Transverse colon (tissue), 4 donors: ENCODE results near the gene MAPKAPK2. TPM values are rescaled to one million over a fixed set of nuclear protein-coding genes. Genes with fewer than 3 reads are reported as not detected.
"Not testable (repeated sequence)": the region's sequence is repeated elsewhere in the genome, so short reads cannot be mapped to it uniquely, and the experiment has no call there.

Source experiments
- DNase-seq: peaks from one replicate; pipeline ENCODE4 v3.0.0-alpha.2; 2019
- H3K27ac ChIP-seq, 4 donors: fragments of 200-600 bp; sonication (generic); 2 replicates each; pipeline ENCODE4 v1.5.1; 2016 to 2018; ENCODE audit warnings: inconsistent platforms in 4 of 4
- H3K27me3 ChIP-seq: fragments of 200-600 bp; sonication (generic); 2 replicates; pipeline ENCODE4 v1.5.1; 2017; ENCODE audit warnings: inconsistent platforms
- H3K36me3 ChIP-seq, 4 donors: fragments of 200-600 bp; sonication (generic); 2 replicates each; pipeline ENCODE4 v1.5.1; 2017 to 2019; ENCODE audit warnings: inconsistent platforms in 4 of 4
- H3K4me1 ChIP-seq, 4 donors: fragments of 200-600 bp; sonication (generic); 2 replicates each; pipeline ENCODE4 v1.5.1; 2017 to 2020; ENCODE audit warnings: inconsistent platforms in 4 of 4
- H3K4me3 ChIP-seq, 4 donors: fragments of 200-600 bp; sonication (generic); 1 replicate in 1 of 4; 2 replicates in 3 of 4; pipeline versions ENCODE4 v1.5.1 to v1.6.1; 2017 to 2019; ENCODE audit warnings: inconsistent platforms in 4 of 4
- H3K9me3 ChIP-seq, 2 donors: fragments of 200-600 bp; sonication (generic); 2 replicates each; pipeline ENCODE4 v1.5.1; 2017 to 2019; ENCODE audit warnings: inconsistent platforms in 2 of 2
- CTCF ChIP-seq, 5 experiments: fragments of 200-600 bp in 3 of 5; fragments of 450-650 bp in 2 of 5; sonication (generic) in 3 of 5; IDR thresholded peaks; 1 replicate in 2 of 5; 2 replicates in 3 of 5; pipeline ENCODE4 v1.5.1; 2016 to 2017; ENCODE audit warnings: antibody characterized with exemption in 5 of 5, inconsistent platforms in 3 of 5, mild to moderate bottlenecking in 2 of 5, moderate library complexity in 1 of 5
- EP300 ChIP-seq: sonication (generic); formaldehyde crosslinking; IDR thresholded peaks from one replicate; pipeline ENCODE4 v1.6.1; 2017; ENCODE audit warnings: antibody characterized with exemption, low read depth
- POLR2A ChIP-seq: fragments of 450-650 bp; IDR thresholded peaks from one replicate; pipeline ENCODE4 v1.6.1; 2016; ENCODE audit warnings: antibody characterized with exemption, mild to moderate bottlenecking, moderate library complexity
- POLR2AphosphoS5 ChIP-seq, 3 donors: sonication (generic); formaldehyde crosslinking; IDR thresholded peaks; one replicate each; pipeline ENCODE4 v1.6.1; 2016; ENCODE audit warnings: antibody characterized with exemption in 3 of 3
- WGBS, 2 donors: methylation state at CpG; one replicate each; pipeline ENCODE4 v1.1.5; 2018; ENCODE audit warnings: low coverage in 1 of 2; 5-methylcytosine and 5-hydroxymethylcytosine counted together
- in situ Hi-C, 4 donors: fragments of 200-750 bp; cut with MboI; loops; one replicate each; pipeline versions ENCODE4 v1.15.0 to v1.15.1; 2017; ENCODE audit warnings: low sequenced_read_pairs in 3 of 4, low pct_ligation_motif_present in 1 of 4, low pct_unique_long_range_greater_than_20kb in 1 of 4
- intact Hi-C: fragments of 100-400 bp; cut with DNase I; formaldehyde crosslinking; loops from one replicate; pipeline ENCODE4 v1.15.1; 2023; ENCODE audit warnings: low total_unique reads
- total RNA-seq, 4 donors: library from RNA; depleted of rRNA; stranded (reverse); fragments of >200 nt; gene quantifications; one replicate each; pipeline ENCODE4 v1.1.0, GENCODE V29; 2016

The MAPKAPK2 gene
- total RNA-seq, 4 donors from 2014 or later, result 47.0 to 74.8 (median 52.2) TPM

GRCh38 chr1:206637605-206638004 lies 47.1 kb upstream of the MAPKAPK2 start:
- no peak for DNase-seq
- in situ Hi-C loops, result loop anchor here in 3 of 4 donors (10.0 to 25.0 kb wide), 2 partner anchors 275 to 277 kb away; partner anchors contain the start of gene FCMR (in 1 of the 3)
- peaks cover 21% of the 10 kb centered on the region for H3K27me3 ChIP-seq
- no peaks in the 10 kb centered on the region for H3K36me3 ChIP-seq
- H3K27ac ChIP-seq, result no peak overlapping the region
- no peak for TF ChIP-seq EP300
- no peak overlapping the region for H3K4me3 ChIP-seq
- no peaks in the 10 kb centered on the region for H3K9me3 ChIP-seq
- intact Hi-C loops, result loop anchor here (10.0 kb wide), 1 partner anchor 277 kb away; no protein-coding TSS in a partner anchor
- peaks cover 6 to 36% (median 18%) of the 10 kb centered on the region in 4 donors for H3K4me1 ChIP-seq

- in situ Hi-C loops, result loop anchor here in 1 of 4 donors (25.0 kb wide), 1 partner anchor 270 kb away; the partner anchor contains the start of gene FCMR
- H3K4me3 ChIP-seq, H3K36me3 ChIP-seq, H3K9me3 ChIP-seq, H3K4me1 ChIP-seq, H3K27ac ChIP-seq, intact Hi-C loops, H3K27me3 ChIP-seq, DNase-seq: not testable (repeated sequence)
- WGBS, 2 donors, result 91% methylated on average over 2 of the region's 2 CpGs; no CpG with 5 or more reads in 1 of the 2 donors
These were observed 42.6 kb upstream of the MAPKAPK2 start for GRCh38 chr1:206642074-206642473.

- H3K4me3 ChIP-seq, result no peak overlapping the region
- TF ChIP-seq POLR2AphosphoS5 (IDR thresholded peaks at IDR 0.05), result no peak
- TF ChIP-seq POLR2A, result no peak
- no peak for TF ChIP-seq EP300
- TF ChIP-seq CTCF (IDR thresholded peaks at IDR 0.05), result no peak
- H3K36me3 ChIP-seq, result no peaks in the 10 kb centered on the region
- H3K27me3 ChIP-seq, result no peaks in the 10 kb centered on the region
- H3K27ac ChIP-seq, result no peak overlapping the region
- in situ Hi-C loops (loop anchor here in 1 of 4 donors (25.0 kb wide), 1 partner anchor 269 kb away; the partner anchor contains the start of gene FCMR), intact Hi-C loops (no loop called here)
- 81 to 83% methylated on average over 2 to 3 of the region's 3 CpGs for WGBS, 2 donors
- DNase-seq, result no peak
- no peaks in the 10 kb centered on the region for H3K4me1 ChIP-seq
- H3K9me3 ChIP-seq, result no peaks in the 10 kb centered on the region
These were observed 41.5 kb upstream of the MAPKAPK2 start for GRCh38 chr1:206643118-206643698.

GRCh38 chr1:206646504-206646903 lies 38.2 kb upstream of the MAPKAPK2 start:
- H3K36me3 ChIP-seq, result no peaks in the 10 kb centered on the region
- no peaks in the 10 kb centered on the region for H3K4me1 ChIP-seq
- no peak overlapping the region for H3K27ac ChIP-seq
- 75% methylated on average over 1 of the region's 1 CpG; no CpG with 5 or more reads in 1 of the 2 donors for WGBS, 2 donors
- TF ChIP-seq POLR2AphosphoS5 (IDR thresholded peaks at IDR 0.05), result no peak
- no peak for TF ChIP-seq CTCF (IDR thresholded peaks at IDR 0.05)
- no peaks in the 10 kb centered on the region for H3K27me3 ChIP-seq
- in situ Hi-C loops, result loop anchor here in 1 of 4 donors (25.0 kb wide), 1 partner anchor 266 kb away; the partner anchor contains the start of gene FCMR
- H3K9me3 ChIP-seq, result no peaks in the 10 kb centered on the region
- DNase-seq, result no peak
- H3K4me3 ChIP-seq, result no peak overlapping the region
- intact Hi-C loops, result no loop called here

GRCh38 chr1:206647224-206647623 lies 37.5 kb upstream of the MAPKAPK2 start:
- in situ Hi-C loops, result loop anchor here in 1 of 4 donors (25.0 kb wide), 1 partner anchor 265 kb away; the partner anchor contains the start of gene FCMR
- intact Hi-C loops, result no loop called here

More at GRCh38 chr1:206647224-206647623, 37.5 kb upstream of the MAPKAPK2 start:
- no peaks in the 10 kb centered on the region for H3K4me1 ChIP-seq
- TF ChIP-seq EP300 (no peak), POLR2A (no peak), POLR2AphosphoS5 (IDR thresholded peaks at IDR 0.05) (no peak), CTCF (IDR thresholded peaks at IDR 0.05) (no peak)
- no peaks in the 10 kb centered on the region for H3K9me3 ChIP-seq
- H3K36me3 ChIP-seq, result no peaks in the 10 kb centered on the region
- no peaks in the 10 kb centered on the region for H3K27me3 ChIP-seq
- no peak overlapping the region for H3K4me3 ChIP-seq
- no peak overlapping the region for H3K27ac ChIP-seq
- DNase-seq, result no peak
